GM12878 (cell line): Measurements from ENCODE around the gene F3. TPM values are rescaled to one million over a fixed set of nuclear protein-coding genes. Genes with fewer than 3 reads are reported as not detected.

Source experiments
- BCLAF1 ChIP-seq: fragments of 450-650 bp; IDR thresholded peaks from 2 replicates; pipeline ENCODE4 v1.6.1; 2017; ENCODE audit warnings: antibody characterized with exemption, mild to moderate bottlenecking, moderate library complexity
- HSF1 ChIP-seq: fragments of 150-350 bp; IDR thresholded peaks from 2 replicates; pipeline ENCODE4 v1.6.1; 2014; ENCODE audit warnings: mild to moderate bottlenecking, low read depth, low read length
- KLF5 ChIP-seq: fragments of 450-650 bp; IDR thresholded peaks from 2 replicates; pipeline ENCODE4 v1.6.1; 2014; ENCODE audit warnings: mild to moderate bottlenecking; ENCODE audit not compliant: partially characterized antibody
- MLLT1 ChIP-seq: fragments of 450-650 bp; IDR thresholded peaks from 2 replicates; pipeline ENCODE4 v1.6.1; 2016; ENCODE audit warnings: mild to moderate bottlenecking
- SMC3 ChIP-seq: IDR thresholded peaks from 2 replicates; pipeline ENCODE4 v1.6.1; 2011; ENCODE audit warnings: low read length, improper control_type of control experiment, borderline replicate concordance
- TARDBP ChIP-seq: IDR thresholded peaks from 2 replicates; pipeline ENCODE4 v1.6.1; 2016; ENCODE audit warnings: borderline replicate concordance
- ZBTB4 ChIP-seq: fragments of 450-650 bp; formaldehyde crosslinking; IDR thresholded peaks from 2 replicates; pipeline ENCODE4 v1.4.0; 2022; ENCODE audit warnings: mild to moderate bottlenecking, moderate library complexity
- ZNF384 ChIP-seq: IDR thresholded peaks from 2 replicates; pipeline ENCODE4 v1.6.1; 2012; ENCODE audit warnings: low read depth, mild to moderate bottlenecking, low read length, improper control_type of control experiment, borderline replicate concordance
- polyA plus RNA-seq, 11 experiments: library from polyadenylated mRNA; depleted of rRNA in 4 of 11; unstranded in 6 of 11; stranded (reverse) in 5 of 11; fragments of >200 nt; fragmentation: Nextera tagmentation in 4 of 11; fragmentation: Illumina TruSeq in 1 of 11; extraction: Ambion mirVana in 4 of 11; extraction: Trizol in 1 of 11; gene quantifications; 1 replicate in 1 of 11; 2 replicates in 10 of 11; pipeline versions ENCODE4 v1.2.1 to v1.2.3, GENCODE V29; 2011 to 2016; ENCODE audit warnings: inconsistent platforms in 2 of 11, missing spikeins in 2 of 11, low read depth in 1 of 11
- total RNA-seq, 4 experiments: library from RNA; depleted of rRNA in 3 of 4; stranded (reverse); fragments of >200 nt in 3 of 4; fragmentation: Illumina TruSeq in 1 of 4; extraction: Trizol in 1 of 4; gene quantifications; 2 replicates each; pipeline versions ENCODE4 v1.2.1 to v1.2.3, GENCODE V29; 2013 to 2021

The F3 gene
- total and polyA plus RNA-seq, 10 of the 15 experiments (the other 5 are each of a cell fraction or from before 2014, with no cell fraction given) = 0.18 to 0.33 TPM; not detected in 8

GRCh38 chr1:94481473-94481933, 60.1 kb downstream of the F3 start (continued):
- TF ChIP-seq MLLT1 (no peak), ZNF384 (no peak), BCLAF1 (no peak), KLF5 (no peak), TARDBP (no peak), ZBTB4 (CRISPR knock-in tag) (no peak), SMC3 (peak; percentile 74; the same call in 1 of the 2 replicates), HSF1 (peak; percentile 56; the same call in 1 of the 2 replicates)
